ENCODE results near the gene CALB2.

Gene CALB2

GRCh38 chr16:71380831-71381230, 22.3 kb downstream of the CALB2 start:
- Histone ChIP-seq H3K79me2 (no peaks in the 10 kb centered on the region), H2AFZ (no peak overlapping the region), H3K4me2 (ENCODE audit: low read length) (no peak overlapping the region), H3K9me3 (ENCODE audit: control insufficient read depth, low read length) (no peaks in the 10 kb centered on the region), H3K4me3 (ENCODE audit: low read depth, low read length) (no peak overlapping the region), H3K4me1 (no peaks in the 10 kb centered on the region), H3K36me3 (ENCODE audit: control insufficient read depth, insufficient read depth, low read length) (peaks cover 2% of the 10 kb centered on the region), H3K27ac (no peak overlapping the region), H3K9ac (no peak overlapping the region), H3K27me3 (ENCODE audit: control insufficient read depth, insufficient read depth, low read length) (no peaks in the 10 kb centered on the region)
- no peak for TF ChIP-seq CTCF (IDR thresholded peaks at IDR 0.05)

- H3K79me2 ChIP-seq, result no peaks in the 10 kb centered on the region
These were observed 24.7 kb downstream of the CALB2 start for GRCh38 chr16:71383054-71383773.

GRCh38 chr16:71384073-71384724, 25.7 kb downstream of the CALB2 start:
- Histone ChIP-seq H3K36me3 (ENCODE audit: control insufficient read depth, insufficient read depth, low read length) (peaks cover 2% of the 10 kb centered on the region), H3K27me3 (ENCODE audit: control insufficient read depth, insufficient read depth, low read length) (no peaks in the 10 kb centered on the region)
- TF ChIP-seq CTCF (IDR thresholded peaks at IDR 0.05), result no peak

More at GRCh38 chr16:71383054-71383773, 24.7 kb downstream of the CALB2 start:
- no peak overlapping the region for H2AFZ ChIP-seq
- no peak overlapping the region for H3K4me2 ChIP-seq (ENCODE audit: low read length)
- no peak for TF ChIP-seq CTCF (IDR thresholded peaks at IDR 0.05)
- peaks cover 2% of the 10 kb centered on the region for H3K36me3 ChIP-seq (ENCODE audit: control insufficient read depth, insufficient read depth, low read length)
- no peaks in the 10 kb centered on the region for H3K27me3 ChIP-seq (ENCODE audit: control insufficient read depth, insufficient read depth, low read length)
- H3K27ac ChIP-seq, result no peak overlapping the region
- H3K9me3 ChIP-seq (ENCODE audit: control insufficient read depth, low read length), result no peaks in the 10 kb centered on the region
- no peak overlapping the region for H3K4me3 ChIP-seq (ENCODE audit: low read depth, low read length)
- no peak overlapping the region for H3K9ac ChIP-seq
- H3K4me1 ChIP-seq, result peaks cover 8% of the 10 kb centered on the region

GRCh38 chr16:71387045-71387871, 28.7 kb downstream of the CALB2 start:
- H3K9me3 ChIP-seq (ENCODE audit: control insufficient read depth, low read length), result no peaks in the 10 kb centered on the region
- peaks cover 2% of the 10 kb centered on the region for H3K36me3 ChIP-seq (ENCODE audit: control insufficient read depth, insufficient read depth, low read length)
- H3K4me1 ChIP-seq, result peaks cover 8% of the 10 kb centered on the region
- H3K79me2 ChIP-seq, result no peaks in the 10 kb centered on the region
- TF ChIP-seq CTCF (IDR thresholded peaks at IDR 0.05), result no peak
- H3K9ac ChIP-seq, result no peak overlapping the region
- no peak overlapping the region for H3K27ac ChIP-seq
- H3K4me2 ChIP-seq (ENCODE audit: low read length), result peak overlapping the region; percentile 9
- H3K27me3 ChIP-seq (ENCODE audit: control insufficient read depth, insufficient read depth, low read length), result no peaks in the 10 kb centered on the region
- H2AFZ ChIP-seq, result no peak overlapping the region
- H3K4me3 ChIP-seq (ENCODE audit: low read depth, low read length), result no peak overlapping the region

More at GRCh38 chr16:71384073-71384724, 25.7 kb downstream of the CALB2 start:
- H3K4me1 ChIP-seq, result peaks cover 8% of the 10 kb centered on the region
- no peaks in the 10 kb centered on the region for H3K79me2 ChIP-seq
- H3K27ac ChIP-seq, result no peak overlapping the region
- H3K9me3 ChIP-seq (ENCODE audit: control insufficient read depth, low read length), result no peaks in the 10 kb centered on the region
- H3K9ac ChIP-seq, result no peak overlapping the region
- no peak overlapping the region for H3K4me2 ChIP-seq (ENCODE audit: low read length)
- H3K4me3 ChIP-seq (ENCODE audit: low read depth, low read length), result no peak overlapping the region
- no peak overlapping the region for H2AFZ ChIP-seq
